ENCODE data around the gene MEF2D.
A peak's percentile ranks its signal among the peaks of the same experiment; 100 is the strongest.

Gene MEF2D

DNA sequence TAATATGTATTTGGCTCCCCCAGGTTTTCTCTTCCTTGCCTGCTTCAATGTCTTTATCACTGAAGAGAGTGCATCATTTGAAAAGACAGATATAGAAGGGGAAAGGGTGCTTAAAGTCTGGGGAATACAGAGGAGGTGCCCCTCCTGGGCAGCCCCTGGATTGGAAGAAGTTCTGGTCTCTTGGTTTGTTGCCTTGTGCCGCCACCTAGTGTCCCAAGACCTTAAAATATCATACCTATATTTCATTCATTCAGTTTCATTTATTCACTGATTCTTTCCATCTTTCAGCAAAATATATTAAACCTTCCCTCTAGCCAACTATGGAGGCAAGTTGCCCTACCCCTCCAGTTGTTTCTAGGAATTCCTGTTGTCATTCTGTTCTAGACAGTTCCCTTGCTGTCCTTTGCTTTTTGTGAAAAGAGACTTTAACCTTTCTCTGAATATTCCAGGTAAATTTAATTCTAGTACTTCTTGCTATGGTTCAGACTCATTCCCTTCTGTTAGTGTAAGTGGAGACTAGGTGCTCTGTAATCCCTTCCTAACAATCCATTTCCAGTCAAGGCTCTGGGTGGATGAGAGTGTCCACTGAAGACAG is 56.1 kb downstream of the MEF2D start:
- peak; percentile 81 for DNase-seq
- H3K4me3 ChIP-seq (ENCODE audit: low read depth, low read length): no peak overlapping the region
- H3K27me3 ChIP-seq (ENCODE audit: insufficient read depth, low read depth, severe bottlenecking): peaks cover 46% of the 10 kb centered on the region
- no peaks in the 10 kb centered on the region for H3K9me3 ChIP-seq (ENCODE audit: severe bottlenecking)
- TF ChIP-seq, protein P1, sequence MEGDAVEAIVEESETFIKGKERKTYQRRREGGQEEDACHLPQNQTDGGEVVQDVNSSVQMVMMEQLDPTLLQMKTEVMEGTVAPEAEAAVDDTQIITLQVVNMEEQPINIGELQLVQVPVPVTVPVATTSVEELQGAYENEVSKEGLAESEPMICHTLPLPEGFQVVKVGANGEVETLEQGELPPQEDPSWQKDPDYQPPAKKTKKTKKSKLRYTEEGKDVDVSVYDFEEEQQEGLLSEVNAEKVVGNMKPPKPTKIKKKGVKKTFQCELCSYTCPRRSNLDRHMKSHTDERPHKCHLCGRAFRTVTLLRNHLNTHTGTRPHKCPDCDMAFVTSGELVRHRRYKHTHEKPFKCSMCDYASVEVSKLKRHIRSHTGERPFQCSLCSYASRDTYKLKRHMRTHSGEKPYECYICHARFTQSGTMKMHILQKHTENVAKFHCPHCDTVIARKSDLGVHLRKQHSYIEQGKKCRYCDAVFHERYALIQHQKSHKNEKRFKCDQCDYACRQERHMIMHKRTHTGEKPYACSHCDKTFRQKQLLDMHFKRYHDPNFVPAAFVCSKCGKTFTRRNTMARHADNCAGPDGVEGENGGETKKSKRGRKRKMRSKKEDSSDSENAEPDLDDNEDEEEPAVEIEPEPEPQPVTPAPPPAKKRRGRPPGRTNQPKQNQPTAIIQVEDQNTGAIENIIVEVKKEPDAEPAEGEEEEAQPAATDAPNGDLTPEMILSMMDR (IDR thresholded peaks at IDR 0.05; ENCODE audit: low read depth, low read length): peak; percentile 70
- H3K36me3 ChIP-seq: no peaks in the 10 kb centered on the region
- H3K27ac ChIP-seq: no peak overlapping the region

DNA sequence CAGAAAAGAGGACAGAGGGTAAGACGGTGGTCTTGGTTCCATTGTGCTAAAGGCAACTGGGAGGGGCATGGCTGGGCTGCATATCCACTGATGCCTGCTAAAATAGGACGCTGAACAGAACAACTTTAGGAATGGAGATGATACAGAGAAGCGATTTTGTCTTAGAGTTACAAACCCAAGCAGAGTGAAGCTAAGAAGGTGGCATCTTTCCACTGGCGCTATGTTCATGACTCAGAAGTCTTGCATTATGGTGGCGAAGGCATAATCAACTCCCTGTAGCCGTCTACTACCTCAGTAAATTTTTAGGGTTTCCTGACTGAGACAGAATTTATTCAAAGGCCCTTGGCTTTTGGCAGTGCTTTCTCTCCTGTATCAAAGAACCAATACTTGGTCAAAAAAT is 57.3 kb downstream of the MEF2D start:
- H3K36me3 ChIP-seq: no peaks in the 10 kb centered on the region
- H3K27ac ChIP-seq: no peak overlapping the region
- H3K27me3 ChIP-seq (ENCODE audit: insufficient read depth, low read depth, severe bottlenecking): peaks cover 58% of the 10 kb centered on the region
- no peaks in the 10 kb centered on the region for H3K9me3 ChIP-seq (ENCODE audit: severe bottlenecking)
- H3K4me3 ChIP-seq (ENCODE audit: low read depth, low read length): no peak overlapping the region
- DNase-seq: no peak
- TF ChIP-seq, protein P1 (IDR thresholded peaks at IDR 0.05; ENCODE audit: low read depth, low read length): no peak

DNA sequence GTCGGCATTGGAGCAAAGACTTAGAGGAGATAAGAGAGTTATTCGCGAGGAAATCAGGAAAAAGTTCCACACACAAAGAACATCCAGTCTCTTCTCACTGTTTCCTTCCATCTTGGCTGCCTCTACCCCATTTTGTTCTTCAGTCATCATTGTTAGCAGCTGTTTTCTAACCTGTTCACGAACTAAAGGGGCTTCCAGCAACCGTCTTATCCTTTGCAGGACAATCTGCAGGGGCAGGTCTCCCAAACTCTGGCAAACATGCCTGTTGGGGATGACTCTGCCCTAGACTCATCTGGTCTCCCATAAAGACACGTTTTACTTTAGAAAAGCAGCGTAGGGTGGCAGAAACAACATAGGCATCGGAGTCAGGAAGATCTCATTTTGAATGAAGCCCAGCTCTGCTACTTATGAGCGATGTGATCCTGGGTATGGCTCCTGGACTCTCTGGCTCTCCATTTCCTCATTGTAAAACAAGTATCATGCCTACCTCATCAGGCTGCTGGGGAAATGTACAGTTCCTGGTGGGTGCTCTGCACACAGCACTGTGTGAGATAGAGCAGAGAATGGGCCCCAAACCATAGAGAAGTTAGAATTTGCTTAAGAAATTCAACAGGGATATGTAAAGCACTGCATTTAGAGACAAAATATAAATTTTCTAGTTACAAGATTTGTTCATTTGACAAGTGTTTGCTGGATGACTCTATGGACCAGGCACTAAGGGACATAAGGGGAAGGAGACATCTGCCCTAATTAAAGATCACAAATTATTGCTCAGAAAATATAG is 59.7 kb downstream of the MEF2D start:
- no peak overlapping the region for H3K27ac ChIP-seq
- DNase-seq: no peak
- no peaks in the 10 kb centered on the region for H3K36me3 ChIP-seq
- peaks cover 83% of the 10 kb centered on the region for H3K27me3 ChIP-seq (ENCODE audit: insufficient read depth, low read depth, severe bottlenecking)
- no peaks in the 10 kb centered on the region for H3K9me3 ChIP-seq (ENCODE audit: severe bottlenecking)
- TF ChIP-seq, protein P1 (IDR thresholded peaks at IDR 0.05; ENCODE audit: low read depth, low read length): no peak
- no peak overlapping the region for H3K4me3 ChIP-seq (ENCODE audit: low read depth, low read length)

- TF ChIP-seq, protein P1 (IDR thresholded peaks at IDR 0.05; ENCODE audit: low read depth, low read length): no peak
- no peak overlapping the region for H3K27ac ChIP-seq
- no peak overlapping the region for H3K4me3 ChIP-seq (ENCODE audit: low read depth, low read length)
- H3K36me3 ChIP-seq: no peaks in the 10 kb centered on the region
- peaks cover 93% of the 10 kb centered on the region for H3K27me3 ChIP-seq (ENCODE audit: insufficient read depth, low read depth, severe bottlenecking)
- peak; percentile 61 for DNase-seq
- H3K9me3 ChIP-seq (ENCODE audit: severe bottlenecking): peaks cover 1% of the 10 kb centered on the region
These were observed 60.8 kb downstream of the MEF2D start for GRCh38 chr1:156439777-156440183.

GRCh38 chr1:156439036-156439776 is 61.4 kb downstream of the MEF2D start:
- no peak overlapping the region for H3K4me3 ChIP-seq (ENCODE audit: low read depth, low read length)

More at GRCh38 chr1:156439036-156439776, 61.4 kb downstream of the MEF2D start:
- TF ChIP-seq, protein P1 (IDR thresholded peaks at IDR 0.05; ENCODE audit: low read depth, low read length): no peak
- peaks cover 3% of the 10 kb centered on the region for H3K9me3 ChIP-seq (ENCODE audit: severe bottlenecking)
- H3K27ac ChIP-seq: no peak overlapping the region
- no peaks in the 10 kb centered on the region for H3K36me3 ChIP-seq
- peaks cover 98% of the 10 kb centered on the region for H3K27me3 ChIP-seq (ENCODE audit: insufficient read depth, low read depth, severe bottlenecking)
- peak; percentile 58 for DNase-seq

All from WERI-Rb-1 (cell line).